Activated CD4-positive, alpha-beta T cell treated with anti-CD3 and anti-CD28 coated beads for 24 hours (primary cell): ENCODE data around the gene HCN4.
"Not testable (repeated sequence)": the region's sequence is repeated elsewhere in the genome, so short reads cannot be mapped to it uniquely, and the experiment has no call there.

Experiments
- DNase-seq, 2 donors: peaks; one replicate each; pipeline ENCODE4 v3.0.0-alpha.2; 2020; ENCODE audit warnings: low read depth in 2 of 2

Gene HCN4

DNA sequence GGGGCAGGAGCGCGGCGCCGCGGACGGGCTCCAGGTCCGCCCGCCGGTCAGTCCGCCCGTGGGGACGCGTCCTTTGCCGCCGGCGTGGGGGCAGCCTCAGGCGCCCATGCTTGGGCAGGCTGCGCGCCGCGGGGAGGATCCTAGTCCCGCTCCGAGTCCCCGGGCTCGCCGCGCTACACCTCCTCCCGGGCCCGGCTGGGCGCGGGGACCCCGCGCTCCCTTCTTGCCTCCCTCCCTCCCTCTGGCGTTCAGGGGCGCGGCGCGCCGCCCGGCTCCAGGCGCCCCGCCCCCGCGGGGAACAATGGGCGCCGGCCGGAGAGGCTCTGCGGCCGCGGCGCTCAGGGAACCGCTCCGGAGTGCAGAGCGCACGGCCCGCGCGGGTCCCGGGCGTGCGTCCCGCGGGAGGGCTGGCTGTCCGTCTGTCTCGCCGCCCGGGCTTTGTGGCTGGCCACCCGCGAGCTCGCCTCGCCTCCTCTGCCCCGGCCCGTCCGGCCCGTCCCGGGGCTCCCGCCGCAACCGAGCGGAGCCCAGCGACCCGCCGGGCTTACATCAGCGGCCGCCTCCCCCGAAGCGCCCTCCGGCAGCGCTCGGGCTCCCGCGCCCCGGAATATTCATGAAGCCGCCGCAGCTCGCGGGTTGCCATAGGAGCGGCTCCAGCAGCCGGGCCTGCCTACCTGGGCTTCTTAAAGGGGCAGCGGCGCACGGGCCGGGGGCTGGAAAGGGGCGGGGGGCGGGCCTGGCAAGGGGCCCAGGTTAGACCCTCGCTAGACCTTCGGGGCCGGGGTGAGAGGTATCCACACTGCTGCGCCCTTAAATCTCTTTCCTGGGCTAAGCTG is at the start of gene HCN4:
HCN4 (minus strand) TSS at position 658 of the 836 bp plus-strand sequence. CDS start 688 bp downstream, outside the sequence.
- no peak for DNase-seq

- DNase-seq = no peak
Observed at GRCh38 chr15:73414876-73415275, 46.1 kb upstream of the HCN4 start.

DNA sequence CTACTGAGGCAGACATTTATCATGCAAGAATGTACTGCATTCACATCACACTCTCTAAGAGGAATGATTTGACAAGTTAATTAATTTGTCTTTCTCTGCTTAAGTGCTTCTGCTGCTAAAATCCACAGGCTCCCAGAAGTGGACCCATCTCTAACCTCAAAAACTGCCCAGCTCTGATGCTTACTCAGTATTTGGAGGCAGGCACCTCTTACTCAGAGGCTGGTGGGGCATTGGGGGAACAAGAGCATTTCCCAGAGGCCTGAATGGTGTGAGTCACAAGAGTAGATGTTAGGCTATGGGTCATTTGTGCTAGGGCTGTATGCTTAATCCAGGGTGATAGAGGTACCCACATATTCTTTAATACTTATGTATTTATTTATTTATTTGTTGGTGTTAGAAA is 34.4 kb upstream of the HCN4 start:
- no peak for DNase-seq

DNA sequence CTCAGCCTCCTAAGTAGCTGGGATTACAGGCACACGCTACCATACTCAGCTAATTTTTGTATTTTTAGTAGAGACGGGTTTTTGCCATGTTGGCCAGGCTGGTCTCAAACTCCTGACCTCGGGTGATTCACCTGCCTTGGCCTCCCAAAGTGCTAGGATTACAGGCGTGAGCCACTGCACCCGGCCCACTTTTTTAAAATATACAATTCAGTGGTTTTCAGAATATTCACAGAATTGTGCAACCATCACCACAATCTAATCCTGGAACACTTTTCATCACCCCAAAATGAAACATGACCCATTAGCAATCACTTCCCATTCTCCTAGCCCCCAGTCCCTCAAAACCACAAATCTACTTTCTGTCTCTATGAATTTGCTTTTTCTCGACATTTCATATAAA is 31.5 kb upstream of the HCN4 start:
- DNase-seq = not testable (repeated sequence)

DNA sequence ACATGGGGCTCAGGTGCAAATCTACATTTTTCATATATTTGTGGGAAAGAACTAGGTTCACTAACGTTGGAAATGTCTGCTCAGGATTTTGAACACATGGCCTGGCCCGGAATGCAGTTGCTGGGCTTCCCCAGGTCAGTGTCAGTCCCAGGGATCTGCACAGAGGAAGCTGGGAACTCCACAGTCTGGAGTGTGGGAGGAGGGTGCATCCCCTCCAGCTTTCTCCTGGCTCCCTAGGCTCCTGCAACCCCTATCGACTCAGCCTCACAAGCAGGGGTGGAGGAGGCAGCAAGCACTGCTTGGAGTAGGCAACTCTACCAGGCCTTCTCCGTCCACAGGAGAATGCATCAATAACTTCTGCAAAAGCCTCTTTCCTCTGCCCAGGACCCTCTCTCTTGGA is 30.1 kb upstream of the HCN4 start:
- no peak for DNase-seq

DNA sequence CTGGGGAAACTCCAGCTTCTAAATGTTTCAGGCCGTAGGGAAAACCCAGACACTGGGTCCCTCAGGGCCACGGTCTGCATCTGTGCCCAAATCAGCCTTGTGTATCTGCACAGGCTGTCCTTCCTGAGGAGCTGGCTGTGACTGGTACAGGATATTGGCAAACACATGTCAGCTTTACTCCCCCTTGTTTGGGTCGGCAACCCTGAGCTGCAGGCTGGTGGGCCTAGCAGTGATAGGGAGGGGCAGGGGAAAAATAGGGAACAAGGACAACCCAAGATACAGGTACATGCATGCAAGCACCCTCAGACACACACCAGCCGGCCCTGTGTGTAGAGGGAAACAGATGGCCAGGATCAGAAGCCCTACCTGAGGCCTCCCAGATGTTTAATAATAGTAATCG is 28.7 kb upstream of the HCN4 start:
- no peak for DNase-seq

- DNase-seq = no peak
Observed at GRCh38 chr15:73395671-73396070, 26.9 kb upstream of the HCN4 start.

DNA sequence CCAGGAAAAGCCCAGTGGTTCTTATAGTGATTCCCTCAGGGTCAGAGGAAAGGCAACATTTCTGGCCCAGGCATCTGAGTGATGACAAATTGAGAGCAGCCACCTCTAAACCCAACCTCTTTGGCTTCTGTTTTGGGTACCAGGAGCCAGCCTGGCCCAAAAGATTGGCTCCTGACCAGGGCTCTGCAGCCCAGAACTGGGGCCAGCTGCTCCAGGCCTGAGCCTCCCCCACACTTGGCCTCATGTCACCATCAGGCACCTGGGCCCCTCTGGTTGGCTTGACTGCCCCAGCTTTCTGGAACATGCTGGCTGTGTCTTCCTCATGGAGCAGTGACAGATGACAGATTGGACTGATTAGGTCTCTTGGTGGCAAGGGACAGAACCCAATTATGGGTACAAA is 26.0 kb upstream of the HCN4 start:
- DNase-seq = no peak

DNA sequence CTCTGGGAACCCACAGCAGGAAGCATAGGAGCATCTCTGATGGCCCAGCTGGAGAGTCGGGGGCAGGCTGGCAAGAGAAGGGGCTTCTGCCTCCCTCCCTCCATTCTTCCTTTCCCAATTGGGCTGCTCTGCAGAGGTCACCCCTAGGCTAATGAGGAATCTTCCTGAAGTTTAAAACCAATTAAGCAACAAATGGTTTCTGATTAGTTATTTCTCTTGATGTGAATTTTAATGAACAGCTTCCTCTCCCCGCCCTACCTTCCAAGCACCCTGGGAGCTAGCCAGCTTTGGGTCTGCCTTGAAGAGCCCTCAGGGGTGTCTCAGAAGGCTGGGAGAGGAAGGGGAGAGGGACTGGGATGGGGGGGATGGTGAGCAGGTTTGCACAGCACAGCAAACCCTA is 24.6 kb upstream of the HCN4 start:
- DNase-seq = no peak

GRCh38 chr15:73392025-73392424 is 23.3 kb upstream of the HCN4 start:
- no peak for DNase-seq

- DNase-seq = no peak
Observed at GRCh38 chr15:73391128-73391872, 22.5 kb upstream of the HCN4 start.

DNA sequence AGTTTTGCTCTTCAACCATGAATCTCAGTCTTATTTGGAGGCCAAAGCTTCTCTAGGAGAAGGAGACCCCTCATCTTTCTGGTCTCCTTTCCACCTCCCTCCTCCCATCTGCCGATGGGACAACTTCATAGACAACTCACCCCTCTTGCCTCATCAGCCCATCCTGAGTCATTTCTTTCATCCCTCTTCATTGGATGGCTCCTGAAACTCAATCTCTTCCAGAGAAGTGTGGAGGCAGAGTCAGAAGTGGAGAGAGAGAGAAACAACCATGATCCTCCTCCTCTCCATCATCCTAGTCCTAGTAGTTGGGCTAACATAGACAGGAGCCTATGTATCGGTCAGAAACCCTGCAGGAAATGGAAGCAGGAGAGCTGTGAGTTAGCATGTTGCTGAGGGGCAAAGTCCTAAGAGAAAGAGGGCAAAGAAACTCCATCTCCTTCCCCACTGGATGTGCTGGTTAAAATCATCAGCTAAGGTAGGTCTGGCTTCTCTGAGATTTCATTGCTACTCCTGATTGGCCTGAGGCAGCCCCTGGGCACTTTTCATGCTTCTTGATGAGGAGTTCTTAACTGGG is 21.3 kb upstream of the HCN4 start:
- DNase-seq = no peak

- no peak for DNase-seq
Observed at GRCh38 chr15:73389539-73389938, 20.8 kb upstream of the HCN4 start.

DNA sequence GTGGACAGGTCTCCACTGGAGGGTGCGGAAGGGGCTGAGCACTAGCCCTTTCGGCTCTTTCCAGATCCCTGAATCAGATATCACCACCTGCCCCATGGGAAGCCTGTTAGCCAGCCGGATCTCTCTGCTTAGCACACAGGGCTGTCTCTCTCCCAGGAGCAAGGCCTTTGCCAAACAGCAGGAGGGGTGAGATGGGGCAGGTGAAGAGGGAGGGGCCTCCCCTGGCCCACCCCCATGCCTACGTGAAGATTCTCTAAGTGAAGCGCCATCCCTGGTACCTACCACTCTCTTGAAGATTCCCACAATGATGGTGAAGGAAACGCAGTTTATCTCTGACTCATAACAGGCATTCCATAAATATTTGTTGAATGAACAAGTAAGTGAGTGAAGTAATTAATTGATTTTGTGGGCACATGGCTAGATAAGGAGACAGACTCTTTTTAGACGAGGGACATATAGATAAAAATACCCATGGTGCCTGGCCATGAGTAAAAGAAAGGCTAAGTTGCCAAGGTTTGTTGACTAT is 19.6 kb upstream of the HCN4 start:
- DNase-seq = no peak

DNA sequence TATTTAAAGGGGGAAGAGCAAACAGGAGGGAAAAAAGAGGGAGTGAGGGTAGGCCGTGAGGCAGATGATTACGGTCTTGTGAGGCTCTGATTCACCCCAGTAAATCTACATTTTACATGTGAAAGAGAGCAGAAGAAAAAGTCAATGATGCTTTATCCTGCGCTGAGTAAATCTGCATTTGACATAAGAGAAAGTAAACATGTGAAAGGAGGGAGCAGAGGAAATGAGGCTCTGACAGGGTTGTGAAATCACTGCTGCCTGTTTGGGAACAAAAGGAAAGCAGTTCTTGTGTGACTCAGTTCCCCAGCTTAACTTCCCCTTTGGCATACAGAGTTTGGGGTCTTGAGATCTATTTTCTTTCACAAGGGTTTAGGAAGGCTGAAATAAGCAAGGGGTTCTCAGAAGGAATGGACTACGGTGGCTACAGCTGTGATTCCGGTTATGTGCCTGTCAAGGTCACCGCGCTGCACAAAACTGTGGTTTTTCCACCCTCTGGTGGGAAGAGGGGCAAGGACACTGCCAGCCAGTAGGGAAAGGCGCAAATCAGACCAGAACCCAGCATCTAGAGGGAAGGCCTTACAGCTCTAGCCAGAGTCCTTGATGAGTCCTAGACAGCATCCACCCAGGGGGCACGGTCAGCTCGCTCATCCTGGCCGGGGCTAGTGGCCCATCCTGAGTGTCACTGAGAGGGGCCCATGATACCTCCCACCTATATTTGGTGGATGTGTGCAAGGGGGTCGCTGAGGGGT is 18.9 kb upstream of the HCN4 start:
- no peak for DNase-seq

- no peak for DNase-seq
Observed at GRCh38 chr15:73386886-73387506, 18.2 kb upstream of the HCN4 start.

GRCh38 chr15:73386238-73386637 is 17.5 kb upstream of the HCN4 start:
- DNase-seq = no peak

DNA sequence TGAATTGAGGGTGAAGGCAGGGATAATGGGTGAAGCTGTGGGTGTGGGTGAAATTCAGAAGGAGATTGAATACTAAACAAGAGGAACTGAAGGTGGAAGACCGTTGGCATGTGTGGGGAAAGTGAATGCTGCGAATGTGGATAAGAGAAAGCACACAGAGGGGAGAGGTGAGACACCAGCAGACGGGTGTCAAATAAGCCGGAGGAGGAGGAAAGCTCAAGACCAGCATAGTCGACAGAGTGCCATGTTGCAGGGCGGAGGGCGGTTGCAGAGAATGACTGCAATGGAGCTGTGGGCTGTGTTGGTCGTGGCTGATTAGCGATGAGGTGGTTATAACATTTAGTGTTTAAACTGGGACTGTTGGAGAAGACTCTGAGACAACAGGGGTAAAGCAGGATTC is 16.4 kb upstream of the HCN4 start:
- DNase-seq = no peak

DNA sequence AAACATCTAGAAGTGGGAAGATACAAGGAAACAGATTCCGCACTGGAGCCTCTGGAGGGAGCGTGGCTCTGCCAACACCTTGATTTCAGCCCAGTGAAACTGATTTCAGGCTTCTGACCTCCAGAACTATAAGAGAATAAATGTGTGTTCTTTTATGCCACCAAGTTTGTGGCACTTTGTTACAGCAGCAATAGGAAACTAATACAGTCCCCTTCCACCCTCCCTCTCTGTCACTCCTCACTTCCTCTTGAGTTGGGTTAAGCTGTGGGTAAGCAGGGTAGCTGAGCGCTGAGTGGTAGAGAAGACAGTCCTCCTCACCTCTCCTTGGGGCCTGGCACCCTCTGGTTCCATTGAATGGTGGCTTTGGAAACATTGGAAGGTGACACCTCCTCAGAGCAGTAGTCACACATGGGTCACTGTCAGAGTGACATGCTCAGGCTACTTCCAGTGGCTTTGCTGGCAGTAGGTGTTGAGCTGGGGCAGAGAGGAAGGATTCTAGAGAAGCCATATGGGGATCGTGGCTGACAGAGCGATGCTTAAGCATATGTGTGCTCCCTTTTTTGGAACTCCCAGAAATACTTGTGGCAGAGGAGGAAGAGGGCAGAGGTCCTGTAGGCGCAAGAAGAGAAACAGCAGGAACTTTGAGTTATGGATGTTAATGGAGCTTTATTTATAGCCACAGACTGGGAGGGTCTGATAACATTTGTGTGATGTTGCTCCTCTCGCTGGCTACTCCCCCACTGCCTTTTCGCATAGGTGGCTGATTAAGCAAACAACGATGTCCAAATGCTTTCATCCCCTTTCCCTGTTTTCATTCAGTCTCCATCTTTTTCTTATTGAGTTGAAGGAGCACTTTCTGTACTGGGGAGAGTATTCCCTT is 14.8 kb upstream of the HCN4 start:
- DNase-seq = no peak

GRCh38 chr15:73382115-73382514 is 13.4 kb upstream of the HCN4 start:
- no peak for DNase-seq
